ENCODE results near the gene IQCN.

IQCN gene

GRCh38 chr19:18214779-18215433, 59.3 kb downstream of the IQCN start:
- no peak for TF ChIP-seq FOXM1 (IDR thresholded peaks at IDR 0.05; ENCODE audit: borderline replicate concordance, low read depth)
- TF ChIP-seq RAD21 (IDR thresholded peaks at IDR 0.05; ENCODE audit: low read depth), result no peak
- no peak for TF ChIP-seq CEBPB (IDR thresholded peaks at IDR 0.05)
- no peak for TF ChIP-seq TCF12 (IDR thresholded peaks at IDR 0.05; ENCODE audit: low read depth)
- no peak for TF ChIP-seq EGR1 (IDR thresholded peaks at IDR 0.05)
- no peak for TF ChIP-seq CREB1 (IDR thresholded peaks at IDR 0.05; ENCODE audit: low read depth)
- TF ChIP-seq ZBTB7A (IDR thresholded peaks at IDR 0.05; ENCODE audit: low read depth), result no peak
- no peak for TF ChIP-seq TAF1 (IDR thresholded peaks at IDR 0.05; ENCODE audit: low read depth)
- TF ChIP-seq USF1 (IDR thresholded peaks at IDR 0.05), result no peak
- no peak for TF ChIP-seq EP300 (IDR thresholded peaks at IDR 0.05; ENCODE audit: borderline replicate concordance)
- no peak for TF ChIP-seq TEAD4 (IDR thresholded peaks at IDR 0.05)
- TF ChIP-seq, protein P1, sequence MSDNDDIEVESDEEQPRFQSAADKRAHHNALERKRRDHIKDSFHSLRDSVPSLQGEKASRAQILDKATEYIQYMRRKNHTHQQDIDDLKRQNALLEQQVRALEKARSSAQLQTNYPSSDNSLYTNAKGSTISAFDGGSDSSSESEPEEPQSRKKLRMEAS (IDR thresholded peaks at IDR 0.05), result no peak
- TF ChIP-seq NFIC (IDR thresholded peaks at IDR 0.05), result no peak
- TF ChIP-seq REST (IDR thresholded peaks at IDR 0.05; ENCODE audit: low read depth), result no peak

DNA sequence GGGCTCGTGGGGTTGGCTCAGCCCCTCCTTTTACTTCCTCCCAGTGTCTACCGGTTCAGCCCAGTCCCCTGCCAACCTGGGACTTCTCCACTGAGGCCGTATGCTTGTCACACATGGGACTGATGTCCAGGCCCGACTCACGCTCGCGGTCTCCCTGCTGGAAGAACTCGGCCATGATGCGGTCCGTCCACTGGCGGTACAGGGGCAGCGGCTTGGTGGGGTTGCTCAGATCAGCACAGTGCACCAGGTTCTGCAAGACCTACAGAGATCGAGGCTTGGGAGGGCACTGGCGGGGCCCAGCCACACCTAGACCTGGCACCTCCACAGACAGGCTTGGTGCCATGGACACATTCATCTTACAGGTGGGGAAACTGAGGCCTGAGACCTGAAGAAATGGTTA, 62.6 kb downstream of the IQCN start:
- TF ChIP-seq ZBTB7A (IDR thresholded peaks at IDR 0.05; ENCODE audit: low read depth) (no peak), RAD21 (IDR thresholded peaks at IDR 0.05; ENCODE audit: low read depth) (no peak), EP300 (IDR thresholded peaks at IDR 0.05; ENCODE audit: borderline replicate concordance) (no peak), REST (IDR thresholded peaks at IDR 0.05; ENCODE audit: low read depth) (no peak), USF1 (IDR thresholded peaks at IDR 0.05) (no peak), YY1 (IDR thresholded peaks at IDR 0.05; ENCODE audit: low read depth) (no peak), EGR1 (IDR thresholded peaks at IDR 0.05) (no peak), TEAD4 (IDR thresholded peaks at IDR 0.05) (no peak), TAF1 (IDR thresholded peaks at IDR 0.05; ENCODE audit: low read depth) (no peak), CEBPB (IDR thresholded peaks at IDR 0.05) (no peak), CREB1 (IDR thresholded peaks at IDR 0.05; ENCODE audit: low read depth) (no peak), TCF12 (IDR thresholded peaks at IDR 0.05; ENCODE audit: low read depth) (no peak), FOXM1 (IDR thresholded peaks at IDR 0.05; ENCODE audit: borderline replicate concordance, low read depth) (no peak), NFIC (IDR thresholded peaks at IDR 0.05) (no peak)
- TF ChIP-seq, protein P1 (IDR thresholded peaks at IDR 0.05), result no peak

DNA sequence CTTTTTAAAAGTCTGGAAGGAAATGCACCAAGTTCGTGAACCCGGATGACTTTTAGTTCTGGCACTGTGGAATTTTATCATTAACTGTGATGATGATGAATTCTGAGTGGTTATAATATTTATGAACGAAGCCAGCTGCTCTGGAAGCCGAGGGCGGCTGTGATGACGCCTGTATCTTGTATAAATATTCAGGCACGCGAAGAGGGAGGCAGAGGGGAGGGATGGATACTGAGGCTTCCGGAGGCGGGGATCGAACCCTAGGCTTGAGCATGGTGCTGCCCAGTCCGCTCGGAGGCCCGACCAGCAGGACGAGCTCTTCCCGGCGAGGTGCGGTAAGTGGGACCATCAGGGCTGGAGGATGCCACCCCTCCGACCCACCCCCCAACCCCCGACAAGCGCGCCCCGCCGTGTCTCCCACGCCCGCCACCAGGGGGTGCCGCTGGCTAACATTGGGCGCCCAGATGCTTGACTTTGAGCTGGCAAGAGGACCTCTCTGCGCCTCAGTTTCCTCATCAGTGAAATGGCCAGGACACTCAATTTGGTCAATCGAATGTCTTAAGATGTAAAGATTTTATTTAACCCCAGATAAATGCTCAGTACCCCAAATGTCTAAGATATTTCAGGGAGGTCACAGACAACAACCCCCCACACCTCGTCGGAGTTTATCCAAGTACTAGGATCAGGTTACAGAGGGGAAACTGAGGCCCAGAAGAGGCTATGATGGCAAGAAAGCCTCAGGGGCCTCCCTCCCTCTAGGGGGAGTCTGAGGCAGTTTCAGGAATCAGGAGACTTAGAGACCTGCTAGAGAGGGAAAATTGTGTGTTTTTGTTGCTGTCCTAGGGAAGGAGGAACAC, 65.9 kb downstream of the IQCN start:
- TF ChIP-seq ZBTB7A (IDR thresholded peaks at IDR 0.05; ENCODE audit: low read depth) (peak; percentile 69; the same call in 1 of the 2 replicates), RAD21 (IDR thresholded peaks at IDR 0.05; ENCODE audit: low read depth) (peak; percentile 83), CREB1 (IDR thresholded peaks at IDR 0.05; ENCODE audit: low read depth) (no peak)
